ENCODE data around the gene CFAP161.

The CFAP161 gene

DNA sequence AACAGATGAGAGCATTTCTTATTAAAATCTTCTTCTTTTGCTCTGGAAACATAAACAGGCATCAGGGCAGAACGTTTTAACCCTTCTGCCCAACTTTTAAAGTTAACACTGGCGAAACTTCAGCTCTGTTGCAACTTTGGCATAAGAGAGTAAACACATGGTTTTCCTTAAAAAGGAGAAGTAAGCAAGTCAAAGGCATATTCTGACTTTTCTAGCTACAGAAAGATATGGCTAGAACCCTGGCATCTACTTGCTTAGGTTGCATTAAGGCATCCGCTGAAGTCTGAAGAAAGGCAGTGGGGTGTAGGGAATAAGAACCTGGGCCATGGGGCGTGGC, 49.3 kb downstream of the CFAP161 start:
- no peak for DNase-seq (ENCODE audit: low read depth)

DNA sequence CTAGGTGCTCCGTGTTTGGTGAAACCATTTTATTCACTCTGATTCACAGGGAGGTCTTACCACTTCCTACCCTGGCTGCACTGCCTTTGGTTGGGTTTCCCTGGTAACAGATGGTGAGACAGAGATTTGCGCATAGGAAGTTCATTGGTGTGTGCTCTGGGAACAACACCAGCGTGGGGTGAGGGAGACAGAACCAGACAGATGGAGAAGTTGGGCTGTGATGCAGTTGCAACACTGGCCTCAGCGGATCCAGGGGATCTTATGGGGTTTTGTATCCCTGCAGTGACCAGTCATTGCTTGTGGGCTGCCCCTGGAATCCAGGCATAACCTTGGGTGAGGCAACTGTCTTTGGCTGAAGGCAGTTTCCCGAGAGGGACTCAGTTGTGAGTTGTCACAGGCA, 50.1 kb downstream of the CFAP161 start:
- DNase-seq (ENCODE audit: low read depth), result no peak

DNA sequence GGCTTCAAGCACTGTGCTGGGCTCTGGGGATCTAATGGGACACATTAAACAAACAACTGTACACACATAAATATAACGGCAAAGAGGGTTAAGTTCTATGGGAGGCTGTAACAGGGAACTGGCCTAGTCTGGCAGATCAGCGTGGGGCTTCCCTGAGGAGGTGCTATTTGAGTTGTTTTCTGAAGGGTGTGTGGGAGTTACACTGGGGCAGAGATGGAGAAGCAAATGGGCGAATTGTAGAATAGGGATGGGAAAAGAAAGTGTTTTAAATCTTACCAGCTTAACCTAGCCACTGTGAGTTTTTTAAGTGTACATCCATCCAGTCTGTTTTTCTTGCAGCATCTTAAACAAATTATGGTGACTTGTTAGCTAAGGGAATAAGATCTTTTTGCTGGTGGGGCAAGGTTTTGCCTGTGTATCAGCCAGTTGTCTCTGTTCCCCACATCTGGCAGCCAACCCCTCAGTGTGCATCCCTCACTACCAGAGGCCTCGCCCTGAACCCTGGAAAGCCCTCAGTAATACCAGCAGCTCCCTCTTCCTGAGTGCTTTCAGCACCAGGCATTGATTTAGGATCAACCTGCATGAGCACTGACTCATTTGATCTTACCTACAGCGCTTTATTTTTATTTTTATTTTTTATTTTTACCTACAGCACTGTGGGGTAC, 51.7 kb downstream of the CFAP161 start:
- DNase-seq (ENCODE audit: low read depth), result no peak

DNA sequence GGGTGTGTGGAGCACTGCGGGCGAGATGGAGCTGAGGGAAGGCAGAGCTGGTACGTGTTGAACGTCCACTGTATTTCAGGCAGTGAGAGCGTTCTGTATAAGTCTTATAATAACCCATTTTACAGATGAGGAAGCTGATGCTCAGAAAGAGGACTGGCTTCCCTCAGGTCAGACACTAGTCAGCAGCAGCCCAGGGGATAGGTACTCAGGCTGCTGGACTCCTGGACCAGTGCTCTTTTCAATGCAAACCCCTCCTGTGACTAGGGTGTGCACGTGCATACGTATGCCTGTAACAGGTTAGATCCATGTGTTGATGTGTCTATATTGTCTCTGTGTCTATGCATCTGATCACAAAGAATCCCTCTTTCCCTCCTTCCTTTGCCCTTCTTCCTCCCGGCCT, 54.3 kb downstream of the CFAP161 start:
- DNase-seq (ENCODE audit: low read depth), result no peak

DNA sequence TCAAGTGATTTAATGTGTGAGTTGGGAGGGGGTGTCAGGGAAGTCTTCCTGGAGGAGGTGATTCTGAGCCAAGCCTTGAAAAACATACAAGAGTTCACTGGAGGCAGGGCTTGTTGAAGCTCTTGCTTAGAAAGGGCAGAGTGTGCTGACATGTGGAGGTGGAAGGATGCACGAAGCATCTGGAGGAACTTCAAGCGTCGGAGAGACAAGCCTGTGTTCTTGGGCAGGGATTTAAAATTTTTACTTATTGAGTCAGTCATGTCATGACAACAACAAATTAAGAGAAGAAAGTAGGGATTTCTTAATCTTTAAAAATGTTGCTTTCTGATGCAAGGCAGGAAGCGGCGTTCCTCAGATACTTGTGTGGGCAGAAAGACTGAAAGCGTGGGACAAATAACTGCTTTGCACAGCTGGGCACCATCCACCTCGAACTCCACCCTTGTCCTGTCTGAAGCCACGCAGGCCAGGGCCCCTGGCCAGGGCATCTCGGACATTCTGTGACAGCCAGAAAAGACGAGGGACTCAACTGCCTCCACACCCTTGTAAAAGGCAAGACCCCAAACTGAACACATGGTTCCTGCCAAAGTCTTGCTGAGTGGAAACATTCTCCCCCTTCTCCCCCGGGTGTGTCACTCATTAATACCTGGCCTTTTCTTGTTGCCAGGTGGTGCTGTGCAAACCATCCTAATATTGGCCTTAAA, 55.7 kb downstream of the CFAP161 start:
- no peak for DNase-seq (ENCODE audit: low read depth)

DNA sequence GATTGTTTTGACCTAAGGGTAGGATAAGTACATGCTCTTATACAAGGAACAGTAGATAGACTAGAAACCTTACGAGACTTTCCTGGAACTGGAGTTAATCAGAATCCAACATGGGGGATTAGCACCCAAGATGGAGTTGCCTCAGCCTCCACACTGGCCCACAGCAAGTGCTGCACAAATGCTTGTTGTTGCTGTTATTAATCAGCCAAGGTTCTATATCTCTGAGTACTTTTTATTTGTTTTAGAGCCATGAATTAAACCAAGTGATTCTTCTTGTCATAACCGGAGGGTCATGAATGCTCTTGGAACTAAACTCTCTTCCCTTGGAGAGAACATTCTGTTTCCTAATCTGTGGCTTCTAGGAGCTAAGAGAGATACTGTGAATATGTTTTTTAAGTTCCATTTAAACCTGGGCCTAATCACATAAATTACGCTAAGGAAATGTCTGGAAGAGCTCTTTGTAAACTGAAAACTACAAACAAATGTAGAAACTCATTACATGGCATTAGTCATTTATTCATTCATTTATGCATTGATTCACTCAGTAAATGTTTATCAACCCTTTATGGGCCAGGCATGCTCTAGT, 56.9 kb downstream of the CFAP161 start:
- DNase-seq (ENCODE audit: low read depth), result no peak

DNA sequence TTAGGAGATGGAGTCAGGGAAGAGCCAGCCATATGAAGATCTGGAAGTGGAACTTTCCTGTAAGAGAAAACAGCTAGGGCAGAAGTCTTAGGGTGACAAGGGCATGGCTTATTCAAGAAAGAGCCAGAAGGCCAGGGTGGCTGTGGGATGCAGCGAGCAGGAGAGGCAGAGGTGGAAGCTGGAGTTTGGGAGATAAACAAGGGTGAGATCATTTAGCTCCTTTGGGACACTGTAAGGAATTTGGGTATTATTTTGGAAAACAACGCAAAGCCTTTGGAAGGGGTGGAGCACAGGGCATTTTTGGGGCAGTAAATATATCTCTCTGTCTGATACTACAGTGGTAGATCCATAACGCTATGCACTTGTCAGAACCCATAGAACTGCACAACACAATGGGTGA, 57.6 kb downstream of the CFAP161 start:
- DNase-seq (ENCODE audit: low read depth), result no peak

DNA sequence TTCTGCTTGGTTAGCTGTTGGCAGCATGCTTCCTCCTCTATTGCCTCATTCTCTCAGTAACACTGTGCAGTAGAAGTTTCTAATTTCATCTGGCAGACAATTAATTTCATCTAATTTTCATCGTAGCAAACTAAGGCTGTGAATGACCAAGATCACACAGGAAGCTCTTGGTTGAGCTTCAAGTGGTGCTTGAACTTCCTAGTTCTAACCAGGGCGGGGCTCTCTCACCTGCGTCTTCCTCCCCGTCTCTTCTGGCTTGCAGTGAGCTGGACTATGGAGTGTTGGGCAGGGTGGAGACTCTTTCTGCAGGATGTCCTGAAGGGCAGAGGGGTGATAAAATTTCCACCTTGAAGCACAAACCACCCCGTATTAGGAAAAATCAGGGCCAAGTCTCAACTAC, 60.7 kb downstream of the CFAP161 start:
- DNase-seq (ENCODE audit: low read depth), result no peak

DNA sequence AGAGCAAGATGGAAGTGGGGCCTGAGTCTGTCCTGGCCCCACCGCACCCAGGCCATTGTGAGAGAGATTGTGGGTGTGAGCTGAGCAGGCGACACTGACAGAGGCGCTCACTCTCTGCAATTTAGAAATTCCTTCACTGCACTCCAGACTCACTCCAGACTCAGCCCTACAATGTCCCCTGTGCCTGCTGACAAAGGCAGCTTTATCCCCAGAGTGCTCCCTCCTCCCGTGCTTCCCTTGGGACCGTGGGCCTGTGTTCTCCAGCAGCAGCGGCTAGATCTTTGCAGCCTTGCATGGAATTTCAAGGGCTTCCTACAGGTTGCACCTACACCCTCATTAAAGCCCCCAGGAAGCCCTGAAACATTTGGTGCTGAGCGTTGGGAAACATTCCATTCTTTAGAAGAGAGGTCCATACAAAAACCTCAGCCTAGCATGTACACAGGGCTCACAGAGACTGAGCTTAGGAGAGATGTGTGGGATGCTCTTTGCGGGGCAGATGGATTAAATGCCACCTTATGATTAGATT, 61.3 kb downstream of the CFAP161 start:
- no peak for DNase-seq (ENCODE audit: low read depth)

DNA sequence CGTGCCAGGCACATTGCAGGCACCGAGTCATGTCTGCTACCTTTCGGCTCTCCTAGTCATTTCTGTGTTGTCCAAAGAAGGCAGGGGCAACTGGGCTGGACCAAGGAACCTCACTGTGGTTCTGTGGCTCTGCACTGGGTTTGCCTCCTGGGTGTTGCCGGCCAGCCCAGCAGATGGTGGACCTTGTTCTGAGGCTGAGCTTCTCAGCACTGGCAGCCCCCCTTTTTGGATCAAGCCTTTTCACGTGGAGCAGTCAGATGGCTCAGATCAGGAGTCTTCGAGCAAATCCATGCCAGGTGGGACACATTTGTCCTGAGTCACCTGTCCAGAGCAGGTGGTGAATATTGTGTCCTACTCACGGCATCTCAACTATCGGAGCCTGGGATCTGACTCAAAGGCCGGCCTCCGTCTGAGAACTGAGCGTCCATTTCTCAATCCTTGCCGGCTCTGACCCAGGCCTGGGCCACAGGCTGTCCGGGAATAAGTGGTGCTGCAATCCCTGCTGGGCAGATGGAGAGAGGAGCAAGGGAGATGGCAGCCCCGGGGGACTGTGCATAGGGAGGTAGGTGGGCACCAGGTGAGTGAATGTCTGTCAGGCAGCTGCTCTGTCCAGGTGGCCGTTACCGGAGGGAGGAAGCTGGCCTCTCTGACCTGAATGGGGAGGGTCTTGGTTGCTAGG, 62.6 kb downstream of the CFAP161 start, which contains the start of gene IL16:
Gene IL16 (plus strand): TSS at position 304 of the 679 bp plus-strand sequence. CDS start 28,521 bp downstream, outside the sequence.
- DNase-seq (ENCODE audit: low read depth), result no peak

DNA sequence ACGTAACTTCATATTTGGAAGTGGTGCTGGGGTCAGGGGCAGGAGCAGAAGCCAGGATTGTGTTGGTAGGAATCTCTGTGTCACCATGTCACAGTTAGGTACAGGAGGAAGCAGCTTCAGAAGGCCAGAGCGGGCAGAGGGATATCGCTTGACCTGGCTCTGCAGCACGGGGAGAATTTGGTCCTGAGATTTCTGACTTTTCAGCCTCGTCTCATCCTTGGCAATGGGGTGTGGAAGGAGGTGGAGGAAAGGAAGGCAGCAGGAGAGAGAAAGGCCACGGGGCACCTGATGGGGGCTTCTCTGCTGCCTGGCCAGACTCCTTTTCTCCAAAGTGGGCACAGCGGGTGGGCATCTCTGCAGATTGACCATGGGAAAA, 63.2 kb downstream of the CFAP161 start:
- no peak for DNase-seq (ENCODE audit: low read depth)

DNA sequence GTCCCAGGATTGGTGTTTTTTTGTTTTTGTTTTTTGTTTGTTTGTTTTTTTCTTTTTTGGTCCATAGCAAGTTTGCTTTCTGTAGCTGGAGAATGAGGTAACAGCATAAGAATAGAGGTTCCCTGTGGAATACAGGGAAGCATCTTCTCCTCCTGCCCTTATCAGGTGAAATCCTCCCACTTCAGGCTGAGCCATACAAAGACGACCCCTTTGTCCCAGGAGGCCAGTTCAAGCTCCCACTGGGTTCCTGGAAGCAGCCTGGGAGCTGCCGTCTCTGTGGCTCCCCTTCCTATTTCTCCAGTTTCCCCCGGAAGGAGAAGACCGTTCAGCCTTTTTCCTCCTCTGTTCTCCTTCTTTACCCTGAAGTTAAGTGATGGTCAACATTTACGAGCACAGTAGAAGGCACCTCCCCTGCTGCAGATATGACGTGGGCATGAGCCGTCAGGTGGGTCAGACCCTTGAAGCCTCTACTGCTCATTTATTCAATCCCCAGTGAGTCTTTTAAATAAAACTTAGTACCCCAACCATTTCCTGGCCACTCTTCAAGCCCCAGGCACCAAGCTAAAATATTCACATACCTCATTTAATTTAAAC, 63.7 kb downstream of the CFAP161 start:
- no peak for DNase-seq (ENCODE audit: low read depth)

All from T follicular helper cell (primary cell).